Measurements from ENCODE around the gene GATAD2A. TPM values are rescaled to one million over a fixed set of nuclear protein-coding genes. Genes with fewer than 3 reads are reported as not detected.

Gene GATAD2A
- total RNA-seq (2022; extraction: Qiagen RNA extraction; ENCODE audit: low read depth), result 31.9 to 50.8 TPM (median 43.6 TPM) in 5 replicates

DNA sequence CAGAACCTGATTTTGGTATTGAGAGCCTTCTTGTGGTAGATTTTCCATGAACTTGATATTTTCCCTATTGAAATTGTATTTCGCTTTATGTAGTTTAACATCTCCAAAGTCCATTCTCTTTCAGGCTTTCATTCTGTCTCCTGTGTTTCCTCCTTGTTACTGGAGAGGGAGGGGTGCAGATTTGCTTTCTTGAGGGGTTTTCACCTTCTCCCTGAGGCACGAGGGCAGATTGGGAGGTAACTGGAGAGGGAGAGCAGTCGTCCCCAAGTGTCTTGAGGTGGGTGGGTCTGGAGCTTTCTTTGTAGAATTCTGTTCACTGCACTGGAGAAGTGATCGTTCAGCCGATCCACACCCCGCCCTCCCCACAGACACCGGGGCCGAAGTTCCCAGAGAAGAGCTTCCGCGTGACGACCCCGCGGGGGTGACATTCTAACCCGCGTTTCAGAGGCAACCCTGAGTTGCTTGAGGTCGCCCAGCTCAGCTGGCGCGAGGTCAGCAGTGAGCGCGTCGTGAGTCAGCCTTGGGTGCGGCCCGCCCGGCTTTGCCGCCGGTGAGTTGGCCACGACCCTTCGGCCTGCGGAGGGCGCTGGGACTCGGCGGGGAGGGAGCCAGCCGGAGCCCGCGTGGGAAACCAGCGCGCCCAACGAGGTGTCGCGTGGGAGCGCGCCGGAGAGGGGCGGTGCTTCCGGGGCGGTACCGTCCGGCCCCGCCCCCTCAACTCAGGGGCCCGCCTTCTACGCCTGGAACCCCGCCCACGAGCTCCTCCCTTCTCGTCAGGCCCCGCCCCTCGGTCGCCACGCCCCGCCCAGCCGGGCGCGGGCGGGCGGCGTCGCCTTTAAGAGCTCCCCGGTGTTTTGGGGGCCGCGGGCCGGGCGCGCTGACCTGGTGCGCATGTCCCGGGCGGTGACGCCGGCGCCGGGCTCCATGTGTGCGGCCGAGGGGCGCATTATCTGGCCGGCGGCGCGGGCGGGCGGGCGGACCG lies at the start of gene GATAD2A:
TSS of gene GATAD2A (plus strand) at position 797 of the 982 bp plus-strand sequence. CDS start 59,671 bp downstream, outside the sequence.

GRCh38 chr19:19514881-19515641 lies 109.6 kb downstream of the GATAD2A start, which contains the start of gene TSSK6:
Gene TSSK6, minus strand, starts transcription at chr19:19515548. Its CDS starts 121 bp downstream, at chr19:19515427.

GRCh38 chr19:19515642-19516519 lies 110.4 kb downstream of the GATAD2A start, which contains the start of gene NDUFA13:
Gene NDUFA13, plus strand, starts transcription at chr19:19516225. Its CDS starts 14 bp downstream, at chr19:19516239.

GRCh38 chr19:19528721-19529490 lies 123.4 kb downstream of the GATAD2A start, which contains the start of gene YJEFN3:
Gene YJEFN3, plus strand, starts transcription at chr19:19528911. Its CDS starts 22 bp downstream, at chr19:19528933.

GRCh38 chr19:19538061-19538784 lies 132.7 kb downstream of the GATAD2A start, which contains the start of gene CILP2:
Gene CILP2, plus strand, starts transcription at chr19:19538265. Its CDS starts 85 bp downstream, at chr19:19538350.

Other genes starting within 250 kb of the GATAD2A start
- 0.15 to 0.82 TPM (median 0.63 TPM) in 5 replicates for gene MEF2B, start 235.4 kb upstream of the GATAD2A start, total RNA-seq (2022; extraction: Qiagen RNA extraction; ENCODE audit: low read depth)
- 9.2 to 12.7 TPM (median 11.5 TPM) in 5 replicates for gene BORCS8, start 213.5 kb upstream of the GATAD2A start, total RNA-seq (2022; extraction: Qiagen RNA extraction; ENCODE audit: low read depth)
- gene RFXANK, start 213.4 kb upstream of the GATAD2A start, total RNA-seq (2022; extraction: Qiagen RNA extraction; ENCODE audit: low read depth), result 26.4 to 47.2 TPM (median 43.9 TPM) in 5 replicates
- 26.5 to 31.8 TPM (median 30.6 TPM) in 5 replicates for gene NR2C2AP, start 202.3 kb upstream of the GATAD2A start, total RNA-seq (2022; extraction: Qiagen RNA extraction; ENCODE audit: low read depth)
- 0.02 TPM in 1 of 5 replicates, not detected in the others for gene NCAN, start 193.7 kb upstream of the GATAD2A start, total RNA-seq (2022; extraction: Qiagen RNA extraction; ENCODE audit: low read depth)
- gene TM6SF2, start 132.4 kb upstream of the GATAD2A start, total RNA-seq (2022; extraction: Qiagen RNA extraction; ENCODE audit: low read depth), result 0.33 to 2.2 TPM (median 0.50 TPM) in 5 replicates
- 25.3 to 34.4 TPM (median 26.8 TPM) in 5 replicates for gene SUGP1, start 85.2 kb upstream of the GATAD2A start, total RNA-seq (2022; extraction: Qiagen RNA extraction; ENCODE audit: low read depth)
- 7.4 to 16.0 TPM (median 14.3 TPM) in 5 replicates for gene MAU2, start 84.8 kb upstream of the GATAD2A start, total RNA-seq (2022; extraction: Qiagen RNA extraction; ENCODE audit: low read depth)
- 0.31 to 2.0 TPM (median 1.7 TPM) in 5 replicates for gene TSSK6, start 109.9 kb downstream of the GATAD2A start, total RNA-seq (2022; extraction: Qiagen RNA extraction; ENCODE audit: low read depth)
- 139 to 195 TPM (median 160 TPM) in 5 replicates for gene NDUFA13, start 110.5 kb downstream of the GATAD2A start, total RNA-seq (2022; extraction: Qiagen RNA extraction; ENCODE audit: low read depth)
- 1.9 to 4.4 TPM (median 3.8 TPM) in 5 replicates for gene YJEFN3, start 123.2 kb downstream of the GATAD2A start, total RNA-seq (2022; extraction: Qiagen RNA extraction; ENCODE audit: low read depth)
- gene CILP2, start 132.6 kb downstream of the GATAD2A start, total RNA-seq (2022; extraction: Qiagen RNA extraction; ENCODE audit: low read depth), result 0.28 to 0.46 TPM (median 0.37 TPM) in 4 of 5 replicates, not detected in the other
- gene PBX4, start 213.0 kb downstream of the GATAD2A start, total RNA-seq (2022; extraction: Qiagen RNA extraction; ENCODE audit: low read depth), result 1.6 to 1.8 TPM (median 1.7 TPM) in 5 replicates
- 2.0 to 5.4 TPM (median 5.2 TPM) in 5 replicates for gene LPAR2, start 222.5 kb downstream of the GATAD2A start, total RNA-seq (2022; extraction: Qiagen RNA extraction; ENCODE audit: low read depth)
- 2.9 to 5.2 TPM (median 4.6 TPM) in 5 replicates for gene GMIP, start 238.0 kb downstream of the GATAD2A start, total RNA-seq (2022; extraction: Qiagen RNA extraction; ENCODE audit: low read depth)